GM10248 (cell line): ENCODE results near the gene THRA.
A peak's percentile ranks its signal among the peaks of the same experiment; 100 is the strongest.

ENCODE experiments used
- CTCF ChIA-PET: fragments of 300-600 bp; sonication (Branson Sonifier 250); formaldehyde crosslinking; extraction: SDS; loops from one replicate; lab custom pipeline; 2021; ENCODE audit warnings: antibody characterized with exemption; lab: Yijun Ruan, JAX
- POLR2A ChIA-PET: fragments of 350-650 bp; sonication (Branson Sonifier 250); formaldehyde crosslinking; extraction: SDS; loops from one replicate; lab custom pipeline; 2020; ENCODE audit warnings: antibody characterized with exemption; lab: Yijun Ruan, JAX
- DNase-seq: peaks from one replicate; pipeline ENCODE4 v3.0.0; 2012; ENCODE audit errors: extremely low spot score
- CTCF ChIP-seq: IDR thresholded peaks from 2 replicates; pipeline ENCODE4 v1.5.1; 2012; ENCODE audit warnings: mild to moderate bottlenecking, low read depth; ENCODE audit errors: extremely low read depth, missing control alignments, control extremely low read depth

THRA gene

GRCh38 chr17:40026816-40027613, 35.8 kb upstream of the THRA start:
- ChIA-PET POLR2A (no interaction called here), CTCF (interaction anchor here (0.6 to 11.5 kb wide), 63 partner anchors 10 to 478 kb away, joined by 3 to 137 read pairs (median 4); partner anchors contain the start of genes CSF3, MED24, NR1D1 and PSMD3)

GRCh38 chr17:40027614-40028012, 35.2 kb upstream of the THRA start:
- ChIA-PET POLR2A (no interaction called here), CTCF (interaction anchor here (0.6 to 11.5 kb wide), 49 partner anchors 9 to 478 kb away, joined by 3 to 137 read pairs (median 4); partner anchors contain the start of genes CSF3, MED24, NR1D1 and THRA)
- no peak for DNase-seq
- TF ChIP-seq CTCF = no peak

More at GRCh38 chr17:40026816-40027613, 35.8 kb upstream of the THRA start:
- TF ChIP-seq CTCF = peak; percentile 84
- peak; percentile 92 for DNase-seq

GRCh38 chr17:40028595-40028994, 34.2 kb upstream of the THRA start:
- DNase-seq = no peak
- no peak for TF ChIP-seq CTCF
- ChIA-PET POLR2A (no interaction called here), CTCF (interaction anchor here (1.1 to 11.5 kb wide), 16 partner anchors 8 to 478 kb away, joined by 3 to 137 read pairs (median 6); partner anchors contain the start of genes CSF3, MED24 and WIPF2)

- ChIA-PET CTCF (interaction anchor here (0.9 to 11.5 kb wide), 2 partner anchors 10 to 16 kb away, joined by 3 to 137 read pairs; partner anchors contain the start of gene CSF3), POLR2A (no interaction called here)
- no peak for DNase-seq
- no peak for TF ChIP-seq CTCF
These were observed 31.1 kb upstream of the THRA start for GRCh38 chr17:40031706-40032105.

GRCh38 chr17:40032322-40033320, 30.1 kb upstream of the THRA start:
- DNase-seq = no peak
- no peak for TF ChIP-seq CTCF
- ChIA-PET POLR2A (no interaction called here), CTCF (interaction anchor here (1.4 to 11.5 kb wide), 4 partner anchors 17 to 186 kb away, joined by 3 to 137 read pairs (median 4); partner anchors contain the start of genes CSF3 and WIPF2)

- POLR2A ChIA-PET = no interaction called here
- TF ChIP-seq CTCF = no peak
- CTCF ChIA-PET = interaction anchor here (1.4 to 11.5 kb wide), 4 partner anchors 18 to 185 kb away, joined by 3 to 137 read pairs (median 4); partner anchors contain the start of genes CSF3 and WIPF2
- DNase-seq = no peak
These were observed 29.4 kb upstream of the THRA start for GRCh38 chr17:40033339-40033738.
